ENCODE results near the gene MAJIN. TPM values are rescaled to one million over a fixed set of nuclear protein-coding genes. Genes with fewer than 3 reads are reported as not detected.

MAJIN gene
- total and polyA plus RNA-seq, 11 donors = not detected

DNA sequence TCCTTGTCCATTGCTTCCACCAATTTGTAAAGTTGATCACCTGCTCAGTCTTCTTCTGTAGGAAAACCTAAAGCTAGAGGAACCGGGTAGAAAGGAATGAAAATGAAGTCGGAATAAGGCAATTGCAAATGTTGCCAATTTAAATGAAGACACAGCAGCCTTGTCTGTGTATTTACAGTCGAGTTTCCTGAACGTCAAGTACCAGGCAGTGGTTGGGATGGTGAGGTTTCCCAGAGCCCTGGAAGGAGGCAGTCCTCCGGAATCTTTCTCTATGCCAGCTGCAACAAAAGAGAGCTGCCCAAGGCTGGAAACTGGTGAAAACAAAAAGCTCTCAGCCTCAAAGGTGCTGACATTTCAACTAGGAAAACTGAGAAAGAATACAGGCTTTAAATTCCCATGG, 17.7 kb downstream of the MAJIN start:
- H3K36me3 ChIP-seq = no peaks in the 10 kb centered on the region
- intact Hi-C loops (cut with DNase I) = no loop called here
- no peak for TF ChIP-seq POLR2A (IDR thresholded peaks at IDR 0.05)
- TF ChIP-seq, protein P1, sequence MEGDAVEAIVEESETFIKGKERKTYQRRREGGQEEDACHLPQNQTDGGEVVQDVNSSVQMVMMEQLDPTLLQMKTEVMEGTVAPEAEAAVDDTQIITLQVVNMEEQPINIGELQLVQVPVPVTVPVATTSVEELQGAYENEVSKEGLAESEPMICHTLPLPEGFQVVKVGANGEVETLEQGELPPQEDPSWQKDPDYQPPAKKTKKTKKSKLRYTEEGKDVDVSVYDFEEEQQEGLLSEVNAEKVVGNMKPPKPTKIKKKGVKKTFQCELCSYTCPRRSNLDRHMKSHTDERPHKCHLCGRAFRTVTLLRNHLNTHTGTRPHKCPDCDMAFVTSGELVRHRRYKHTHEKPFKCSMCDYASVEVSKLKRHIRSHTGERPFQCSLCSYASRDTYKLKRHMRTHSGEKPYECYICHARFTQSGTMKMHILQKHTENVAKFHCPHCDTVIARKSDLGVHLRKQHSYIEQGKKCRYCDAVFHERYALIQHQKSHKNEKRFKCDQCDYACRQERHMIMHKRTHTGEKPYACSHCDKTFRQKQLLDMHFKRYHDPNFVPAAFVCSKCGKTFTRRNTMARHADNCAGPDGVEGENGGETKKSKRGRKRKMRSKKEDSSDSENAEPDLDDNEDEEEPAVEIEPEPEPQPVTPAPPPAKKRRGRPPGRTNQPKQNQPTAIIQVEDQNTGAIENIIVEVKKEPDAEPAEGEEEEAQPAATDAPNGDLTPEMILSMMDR (IDR thresholded peaks at IDR 0.05) = no peak
- DNase-seq = no peak
- no peak for ATAC-seq
- no peaks in the 10 kb centered on the region for H3K4me1 ChIP-seq
- 45 to 52% (median 47%) methylated on average over 5 of the region's 5 CpGs for WGBS, 4 donors
- H3K27ac ChIP-seq = no peak overlapping the region
- no peak overlapping the region for H3K4me3 ChIP-seq
- no peaks in the 10 kb centered on the region for H3K9me3 ChIP-seq
- H3K27me3 ChIP-seq = peaks cover 0 to 5% (median 0%) of the 10 kb centered on the region in 9 donors

DNA sequence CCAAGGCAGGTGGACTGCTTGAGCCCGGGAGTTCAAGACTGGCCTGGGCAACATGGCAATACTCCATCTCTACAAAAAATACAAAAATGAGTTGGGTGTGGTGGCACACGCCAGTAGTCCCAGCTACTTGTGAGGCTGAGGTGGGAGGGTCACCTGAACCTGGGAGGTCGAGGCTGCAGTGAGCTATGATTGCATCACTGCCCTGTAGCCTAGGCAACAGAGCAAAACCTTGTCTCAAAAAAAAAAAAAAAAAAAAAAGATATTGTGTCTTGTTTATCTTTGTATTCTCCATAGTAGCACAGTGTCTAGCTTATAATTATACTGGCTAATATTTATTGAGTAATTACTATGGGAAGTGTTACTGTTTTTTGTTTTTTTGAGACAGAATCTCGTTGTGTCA, 20.4 kb downstream of the MAJIN start:
- no peak for TF ChIP-seq POLR2A (IDR thresholded peaks at IDR 0.05)
- TF ChIP-seq, protein P1 (IDR thresholded peaks at IDR 0.05) = no peak
- peaks cover 0 to 5% (median 0%) of the 10 kb centered on the region in 9 donors for H3K27me3 ChIP-seq
- ATAC-seq (no peak), DNase-seq (no peak)
- no peaks in the 10 kb centered on the region for H3K36me3 ChIP-seq
- intact Hi-C loops (cut with DNase I) = no loop called here
- WGBS, 4 donors = 69 to 81% (median 77%) methylated on average over 4 of the region's 4 CpGs
- H3K4me3 ChIP-seq = no peak overlapping the region
- H3K9me3 ChIP-seq = no peaks in the 10 kb centered on the region
- H3K27ac ChIP-seq = no peak overlapping the region
- no peaks in the 10 kb centered on the region for H3K4me1 ChIP-seq

DNA sequence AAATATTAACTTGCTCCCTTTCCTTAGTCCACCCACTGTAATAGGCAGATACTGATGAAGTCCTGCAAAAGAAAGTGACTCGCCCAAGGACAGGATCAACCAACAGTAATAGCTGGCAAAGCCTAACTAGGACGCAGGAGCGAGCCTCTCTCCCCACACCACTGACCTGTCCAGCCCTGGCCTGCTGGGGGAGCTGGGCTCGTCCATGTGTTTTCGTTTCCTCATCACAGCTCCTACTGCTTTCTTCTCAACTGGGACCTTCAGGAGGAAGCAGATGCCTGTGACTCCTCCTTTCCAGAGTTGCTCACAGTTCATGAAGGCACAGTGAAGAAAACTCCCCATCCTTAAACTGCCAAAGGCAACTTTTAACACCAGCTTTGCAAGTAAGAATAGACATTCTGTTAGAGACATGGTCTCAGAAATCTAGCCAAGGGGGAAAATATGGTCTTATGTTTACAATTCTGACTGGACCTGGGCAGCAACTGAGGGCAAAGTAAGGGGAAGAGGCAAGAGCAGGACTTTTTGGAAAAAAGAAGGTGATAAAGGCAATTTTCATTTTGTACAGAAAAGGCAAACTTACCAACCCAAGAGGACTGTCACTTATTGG, 24.6 kb downstream of the MAJIN start:
- Histone ChIP-seq H3K27ac (no peak overlapping the region), H3K9me3 (no peaks in the 10 kb centered on the region), H3K4me3 (no peak overlapping the region), H3K4me1 (no peaks in the 10 kb centered on the region), H3K27me3 (no peaks in the 10 kb centered on the region), H3K36me3 (no peaks in the 10 kb centered on the region)
- no peak for TF ChIP-seq POLR2A (IDR thresholded peaks at IDR 0.05)
- TF ChIP-seq, protein P1 (IDR thresholded peaks at IDR 0.05) = peak in 3 of 12 donors; percentile 16 to 22 (median 18)
- no peak for DNase-seq
- intact Hi-C loops (cut with DNase I) = no loop called here
- 39 to 50% (median 47%) methylated on average over 5 of the region's 5 CpGs for WGBS, 4 donors
- peak in 2 of 4 donors; percentile 42 to 73 for ATAC-seq

DNA sequence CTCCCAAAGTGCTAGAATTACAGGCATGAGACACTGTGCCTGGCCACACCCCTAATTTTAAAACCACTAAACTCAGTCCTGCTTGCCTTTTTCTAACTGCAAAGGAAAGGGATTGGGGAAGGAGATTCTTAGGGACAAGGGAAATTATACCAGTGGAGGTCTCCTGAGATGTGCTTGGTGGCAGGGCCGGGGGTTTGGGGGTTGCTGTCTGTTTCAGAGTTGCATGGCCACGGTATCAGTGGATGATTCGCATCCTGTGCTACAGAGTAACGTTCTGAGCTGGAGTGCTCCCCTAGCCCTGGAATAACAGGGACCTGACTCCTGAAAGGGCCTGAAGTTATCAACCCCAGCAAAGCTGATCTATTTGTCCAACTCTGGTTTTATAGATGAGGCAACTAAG, 35.4 kb downstream of the MAJIN start:
- Histone ChIP-seq H3K27ac (no peak overlapping the region), H3K9me3 (no peaks in the 10 kb centered on the region), H3K4me3 (no peak overlapping the region), H3K27me3 (no peaks in the 10 kb centered on the region), H3K4me1 (no peaks in the 10 kb centered on the region), H3K36me3 (peaks cover 0 to 35% (median 26%) of the 10 kb centered on the region in 9 donors)
- TF ChIP-seq, protein P1 (IDR thresholded peaks at IDR 0.05) = no peak
- intact Hi-C loops (cut with DNase I) = no loop called here
- ATAC-seq (no peak), DNase-seq (no peak)
- WGBS, 4 donors = 70 to 76% (median 75%) methylated on average over 4 of the region's 4 CpGs

Measured in heart left ventricle (tissue), 16 donors.